HTERT RPE-1 (cell line): ENCODE data around the gene REV3L.
"Not testable (repeated sequence)": the region's sequence is repeated elsewhere in the genome, so short reads cannot be mapped to it uniquely, and the experiment has no call there.

Source experiments
- in situ Hi-C: fragments of 300-500 bp; cut with MboI; formaldehyde crosslinking; loops from 4 replicates; pipeline ENCODE4 v1.14.3; 2020; ENCODE audit warnings: low sequenced_read_pairs

REV3L gene

DNA sequence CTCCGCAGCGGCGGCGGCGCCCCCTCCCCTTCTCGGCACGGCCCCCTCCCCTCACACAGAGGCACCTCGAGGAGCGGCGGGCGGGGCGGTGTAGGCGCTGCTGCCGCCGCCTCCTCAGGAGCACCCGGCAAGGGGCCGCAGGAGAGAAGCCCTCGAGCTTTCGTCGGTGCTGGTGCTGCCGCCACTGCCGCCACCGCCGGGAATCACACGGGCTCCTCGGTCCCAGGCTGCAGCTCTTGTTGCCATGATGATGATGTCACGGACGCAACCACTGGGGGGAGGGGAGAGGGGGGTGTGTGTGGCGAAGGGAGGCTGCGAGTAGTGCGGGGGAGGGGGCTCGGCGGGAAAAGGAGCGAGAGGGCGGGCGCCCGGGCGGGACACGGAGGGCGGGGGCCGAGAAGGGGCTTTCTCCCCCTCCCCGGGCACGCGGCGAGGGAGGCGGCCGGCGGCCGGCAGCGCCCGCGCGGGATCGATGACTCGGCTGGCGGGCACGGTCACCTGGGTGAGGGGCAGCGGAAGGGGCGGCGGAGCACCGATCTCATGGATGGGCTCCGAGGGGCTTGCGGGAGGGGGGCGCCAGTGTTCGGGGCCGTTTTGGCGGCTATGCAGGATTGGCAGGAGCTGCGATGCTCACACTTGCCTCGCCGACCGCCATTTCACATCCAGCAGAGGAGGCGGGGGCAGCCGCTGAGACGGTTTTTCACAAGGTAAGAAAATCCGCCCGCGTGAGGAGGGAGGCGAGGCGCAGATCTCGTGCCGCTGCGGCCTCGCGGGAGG, at the start of gene REV3L:
TSS of gene REV3L (minus strand) at position 260 of the 777 bp plus-strand sequence. CDS start 330 bp downstream, outside the sequence.
- in situ Hi-C loops, result no loop called here

DNA sequence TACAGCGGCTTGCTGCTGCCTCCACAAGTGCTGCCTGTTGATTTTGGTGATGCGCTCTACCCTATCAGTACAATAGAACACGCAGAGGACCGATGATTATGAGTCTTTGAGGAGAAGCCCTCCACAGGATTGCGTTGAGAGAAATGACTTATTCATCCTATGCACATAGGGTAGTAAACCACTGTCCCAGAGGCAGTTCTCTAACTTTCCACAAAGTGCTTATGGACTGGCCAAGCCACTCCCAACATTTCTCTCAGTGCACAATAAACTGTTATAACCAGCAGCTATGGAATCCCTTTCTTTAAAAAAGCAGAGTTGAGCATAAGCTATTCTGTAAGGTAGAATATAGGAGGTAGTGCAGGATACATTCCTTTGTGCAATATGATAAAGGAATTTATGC, 48.2 kb upstream of the REV3L start:
- in situ Hi-C loops, result no loop called here

GRCh38 chr6:111530667-111531066, 47.6 kb upstream of the REV3L start:
- in situ Hi-C loops, result no loop called here

DNA sequence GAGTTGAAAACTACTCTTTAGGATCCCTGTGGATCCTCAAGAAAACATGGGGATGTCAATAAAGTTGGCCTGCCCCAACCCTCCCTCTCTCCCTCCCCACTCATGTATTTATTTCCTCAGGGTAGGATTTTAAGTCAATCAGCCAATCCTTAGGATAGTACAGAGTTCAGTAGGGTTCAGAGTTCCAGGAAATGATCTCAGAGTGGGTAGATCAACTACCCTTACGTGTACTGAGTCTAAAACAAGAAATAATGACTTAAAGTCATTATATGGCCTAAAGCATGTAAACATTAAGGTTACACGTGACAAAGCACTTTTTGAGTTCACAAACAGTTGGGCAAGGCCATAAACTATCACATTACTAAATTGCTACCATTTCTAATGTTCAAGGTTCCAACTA, 47.2 kb upstream of the REV3L start:
- in situ Hi-C loops, result no loop called here

DNA sequence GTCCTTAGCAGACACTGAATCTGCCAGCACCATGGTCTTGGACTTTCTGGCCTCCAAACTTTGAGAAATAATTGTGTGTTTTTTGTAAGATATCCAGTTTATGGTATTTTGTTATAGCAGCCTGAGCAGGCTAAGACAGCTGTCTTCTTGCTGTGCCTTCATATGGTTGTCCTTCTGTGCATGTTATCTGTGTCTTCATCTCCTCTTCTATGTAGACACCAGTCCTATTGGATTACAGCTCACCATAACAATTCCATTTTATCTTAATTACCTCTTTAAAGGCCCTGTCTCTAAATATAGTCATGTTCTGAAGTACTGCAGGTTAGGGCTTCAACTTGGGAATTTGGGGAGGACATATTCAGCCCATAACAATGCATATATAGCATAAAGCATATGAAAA, 44.3 kb upstream of the REV3L start:
- in situ Hi-C loops, result no loop called here

DNA sequence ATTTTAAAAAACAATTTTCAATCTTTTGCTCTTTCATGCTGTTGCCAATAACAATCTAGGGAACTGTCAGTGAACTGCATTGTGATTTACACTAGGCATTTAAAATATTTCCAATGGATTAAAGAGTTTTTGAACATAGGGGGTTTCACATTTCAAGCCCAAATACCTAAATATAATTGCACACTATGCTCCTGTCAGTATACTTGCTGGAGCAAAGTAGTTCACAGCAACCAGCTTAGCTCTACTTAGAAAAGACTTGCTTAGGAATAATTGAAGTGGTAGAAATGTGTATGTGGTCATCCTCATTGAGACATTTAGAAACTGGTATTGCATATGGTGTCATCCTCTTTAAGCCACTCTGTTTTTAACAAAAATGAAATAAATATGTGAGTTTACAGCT, 41.7 kb upstream of the REV3L start:
- in situ Hi-C loops, result no loop called here

- in situ Hi-C loops, result no loop called here
Measured at GRCh38 chr6:111524252-111524651, 41.2 kb upstream of the REV3L start.

DNA sequence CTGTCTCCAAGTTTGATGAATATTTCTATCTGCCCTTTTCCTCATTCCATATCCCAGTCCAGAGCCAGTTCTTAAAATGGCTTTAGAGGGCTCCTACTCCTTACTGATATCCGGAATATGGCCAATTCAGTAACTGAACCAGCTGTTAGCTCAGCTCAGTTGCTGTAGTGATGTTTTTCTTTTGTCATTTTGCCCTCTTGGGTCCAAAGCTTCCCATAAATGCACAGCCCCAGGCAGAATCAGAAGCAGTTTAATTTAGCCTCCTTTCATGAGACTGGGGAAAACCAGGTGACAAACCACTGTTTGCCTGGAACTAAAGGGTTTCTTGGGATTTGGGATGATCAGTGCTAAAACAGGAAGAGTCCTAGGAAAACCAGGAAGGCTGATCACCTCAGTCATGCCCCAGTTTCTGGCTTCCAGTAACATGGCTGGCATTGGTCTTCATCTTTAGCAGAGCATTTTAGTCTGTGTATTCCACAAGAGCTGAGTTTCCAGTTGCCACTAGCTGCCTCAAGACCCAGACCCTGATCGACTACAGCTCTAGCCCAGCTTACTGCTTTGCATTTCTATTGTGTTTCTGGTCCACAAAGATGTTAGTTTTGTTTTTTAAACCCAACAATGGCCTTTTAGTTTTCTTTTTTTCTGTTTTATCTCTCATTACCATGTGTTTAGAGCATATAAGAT, 40.6 kb upstream of the REV3L start:
- in situ Hi-C loops, result no loop called here

- in situ Hi-C loops, result no loop called here
Measured at GRCh38 chr6:111522393-111523020, 39.5 kb upstream of the REV3L start.

GRCh38 chr6:111521497-111522270, 38.7 kb upstream of the REV3L start:
- in situ Hi-C loops, result no loop called here

GRCh38 chr6:111520524-111520923, 37.5 kb upstream of the REV3L start:
- in situ Hi-C loops, result no loop called here

DNA sequence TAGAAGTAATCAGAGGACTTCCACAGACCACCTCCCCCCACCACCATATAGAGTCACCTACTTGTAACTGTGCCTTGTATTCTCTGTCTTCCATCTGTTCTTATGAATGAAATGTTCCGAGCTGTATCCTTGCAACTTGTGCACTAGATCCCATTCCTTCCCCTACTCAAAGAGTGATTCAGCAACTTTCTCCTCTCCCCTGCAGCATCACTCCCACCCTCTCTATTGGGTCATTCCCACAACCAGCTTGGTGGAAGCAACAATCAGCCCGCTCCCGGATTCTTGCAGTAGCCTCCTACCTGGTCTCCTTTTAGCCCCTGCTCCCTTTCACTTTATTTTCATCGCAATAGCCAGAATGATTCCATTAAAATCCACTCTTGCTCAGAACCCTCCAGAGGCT, 34.9 kb upstream of the REV3L start:
- in situ Hi-C loops, result no loop called here

GRCh38 chr6:111515259-111515658, 32.2 kb upstream of the REV3L start:
- in situ Hi-C loops, result no loop called here

GRCh38 chr6:111514531-111514930, 31.5 kb upstream of the REV3L start:
- in situ Hi-C loops, result not testable (repeated sequence)

- in situ Hi-C loops, result not testable (repeated sequence)
Measured at GRCh38 chr6:111507219-111507618, 24.2 kb upstream of the REV3L start.

GRCh38 chr6:111505498-111505897, 22.5 kb upstream of the REV3L start:
- in situ Hi-C loops, result not testable (repeated sequence)

DNA sequence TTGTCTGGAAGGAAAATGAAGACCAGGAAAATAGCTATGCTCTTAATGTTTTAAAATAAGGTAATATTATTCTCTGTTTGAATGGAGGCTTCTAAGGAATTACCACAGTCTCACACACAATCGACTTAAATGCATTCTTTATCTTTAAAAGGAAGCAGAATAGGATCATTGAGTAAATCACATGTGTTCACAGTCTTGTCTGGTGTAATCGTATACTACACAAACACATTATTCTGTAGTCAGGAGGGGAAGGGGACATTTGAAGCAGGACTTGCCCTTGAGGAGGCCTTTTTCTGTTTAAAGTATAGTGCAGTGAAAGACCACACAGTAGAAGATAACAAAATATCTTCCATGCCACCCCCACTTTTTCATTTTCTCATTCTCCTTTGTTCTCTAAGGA, 20.6 kb upstream of the REV3L start:
- in situ Hi-C loops, result no loop called here

DNA sequence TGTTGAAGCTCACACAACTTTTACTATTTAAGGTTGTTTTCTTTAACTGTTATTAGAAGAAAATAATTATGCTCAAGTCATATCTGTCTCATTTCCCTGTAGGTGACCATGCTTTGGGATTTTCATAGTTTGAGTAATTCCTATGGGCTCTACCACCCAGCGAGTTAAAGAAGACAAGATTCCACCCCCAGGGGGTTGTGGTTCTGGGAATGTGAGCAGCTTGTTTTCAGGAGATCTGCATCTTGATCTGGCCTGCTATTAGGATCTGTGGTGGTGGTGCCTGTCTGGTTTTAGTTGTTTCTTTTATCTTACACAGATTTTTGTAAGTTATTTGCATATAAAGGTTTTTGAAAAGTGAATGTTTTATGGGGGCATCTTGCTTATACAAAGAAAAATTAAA, 20.2 kb upstream of the REV3L start:
- in situ Hi-C loops, result no loop called here

GRCh38 chr6:111502154-111502553, 19.1 kb upstream of the REV3L start:
- in situ Hi-C loops, result no loop called here

DNA sequence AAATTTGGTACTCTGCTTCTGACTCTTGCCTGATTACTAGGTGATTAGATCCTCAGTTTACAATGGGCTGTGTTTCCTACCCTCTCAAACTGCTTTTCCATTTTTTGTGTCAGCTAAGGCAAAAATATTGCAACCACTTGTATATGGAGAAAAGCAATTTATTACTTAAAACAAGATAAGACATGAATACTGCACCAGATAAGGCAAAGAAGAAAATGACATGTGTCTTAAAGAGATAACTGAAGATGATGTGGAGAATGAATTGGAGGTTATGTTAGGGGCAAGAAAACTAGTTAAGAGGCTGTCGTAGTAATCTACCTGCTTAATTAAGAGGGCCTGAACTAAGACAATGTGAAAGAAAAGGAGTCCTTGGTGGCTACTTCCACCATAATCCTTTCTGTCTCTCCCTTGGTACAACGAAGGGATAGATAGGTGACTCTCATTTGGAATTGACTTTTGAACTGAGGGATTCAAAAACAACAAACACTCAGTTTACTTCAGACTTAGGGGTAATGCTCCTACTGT, 16.3 kb upstream of the REV3L start:
- in situ Hi-C loops, result no loop called here
